Ishikawa (cell line): Measurements from ENCODE around the gene PAX2.

Experiments
- CEBPB ChIP-seq: IDR thresholded peaks from 2 replicates; pipeline ENCODE4 v1.6.1; 2012
- CREB1 ChIP-seq: IDR thresholded peaks from 2 replicates; pipeline ENCODE4 v1.6.1; 2012; ENCODE audit warnings: low read depth
- EGR1 ChIP-seq: IDR thresholded peaks from 2 replicates; pipeline ENCODE4 v1.6.1; 2012
- EP300 ChIP-seq: IDR thresholded peaks from 2 replicates; pipeline ENCODE4 v1.6.1; 2012; ENCODE audit warnings: borderline replicate concordance
- FOXM1 ChIP-seq: IDR thresholded peaks from 2 replicates; pipeline ENCODE4 v1.6.1; 2012; ENCODE audit warnings: low read depth, borderline replicate concordance
- MAX ChIP-seq: IDR thresholded peaks from 2 replicates; pipeline ENCODE4 v1.6.1; 2012
- NFIC ChIP-seq: IDR thresholded peaks from 2 replicates; pipeline ENCODE4 v1.6.1; 2012
- RAD21 ChIP-seq: IDR thresholded peaks from 2 replicates; pipeline ENCODE4 v1.6.1; 2012; ENCODE audit warnings: low read depth
- TAF1 ChIP-seq: IDR thresholded peaks from 2 replicates; pipeline ENCODE4 v1.6.1; 2012; ENCODE audit warnings: low read depth, mild to moderate bottlenecking
- TCF12 ChIP-seq: IDR thresholded peaks from 2 replicates; pipeline ENCODE4 v1.6.1; 2012; ENCODE audit warnings: low read depth
- TEAD4 ChIP-seq: IDR thresholded peaks from 2 replicates; pipeline ENCODE4 v1.6.1; 2012
- YY1 ChIP-seq: IDR thresholded peaks from 2 replicates; pipeline ENCODE4 v1.6.1; 2012; ENCODE audit warnings: low read depth
- ZBTB7A ChIP-seq: IDR thresholded peaks from 2 replicates; pipeline ENCODE4 v1.6.1; 2012; ENCODE audit warnings: low read depth
- TF ChIP-seq, protein P1 (sequence below): IDR thresholded peaks from 2 replicates; pipeline ENCODE4 v1.6.1; 2012; ENCODE audit warnings: low read depth, mild to moderate bottlenecking
- TF ChIP-seq, protein P2 (sequence below): IDR thresholded peaks from 2 replicates; pipeline ENCODE4 v1.6.1; 2012

The PAX2 gene

DNA sequence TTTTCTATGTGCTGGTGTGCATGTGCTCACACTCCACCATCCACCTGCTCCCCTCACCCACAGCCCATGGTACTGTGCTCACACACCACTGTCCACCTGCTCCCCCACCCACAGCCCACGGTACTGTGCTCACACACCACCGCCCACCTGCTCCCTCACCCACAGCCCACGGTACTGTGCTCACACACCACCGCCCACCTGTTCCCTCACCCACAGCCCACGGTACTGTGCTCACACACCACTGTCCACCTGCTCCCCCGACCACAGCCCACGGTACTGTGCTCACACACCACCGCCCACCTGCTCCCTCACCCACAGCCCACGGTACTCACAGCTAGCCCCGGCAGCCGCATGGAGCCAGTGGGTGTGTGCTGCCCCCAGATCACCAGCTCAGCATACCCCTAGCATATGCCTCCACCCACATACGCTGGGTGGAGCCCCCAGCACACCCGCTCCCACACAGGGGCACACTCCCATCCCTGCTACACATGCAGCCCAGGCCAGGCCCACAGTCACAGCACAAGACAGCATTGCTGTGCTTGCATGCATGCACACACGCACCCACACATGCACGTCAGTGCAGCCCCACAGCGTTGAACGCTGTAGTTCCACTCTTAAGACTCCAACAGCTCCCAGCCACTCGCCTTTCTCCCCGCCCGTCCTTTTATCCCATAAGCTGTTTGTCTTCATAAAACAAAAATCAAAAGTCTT is 62.0 kb downstream of the PAX2 start:
- no peak for TF ChIP-seq RAD21
- TF ChIP-seq TAF1 = no peak
- no peak for TF ChIP-seq EP300
- TF ChIP-seq TEAD4 = no peak
- TF ChIP-seq EGR1 = no peak
- no peak for TF ChIP-seq CREB1
- TF ChIP-seq, protein P1, sequence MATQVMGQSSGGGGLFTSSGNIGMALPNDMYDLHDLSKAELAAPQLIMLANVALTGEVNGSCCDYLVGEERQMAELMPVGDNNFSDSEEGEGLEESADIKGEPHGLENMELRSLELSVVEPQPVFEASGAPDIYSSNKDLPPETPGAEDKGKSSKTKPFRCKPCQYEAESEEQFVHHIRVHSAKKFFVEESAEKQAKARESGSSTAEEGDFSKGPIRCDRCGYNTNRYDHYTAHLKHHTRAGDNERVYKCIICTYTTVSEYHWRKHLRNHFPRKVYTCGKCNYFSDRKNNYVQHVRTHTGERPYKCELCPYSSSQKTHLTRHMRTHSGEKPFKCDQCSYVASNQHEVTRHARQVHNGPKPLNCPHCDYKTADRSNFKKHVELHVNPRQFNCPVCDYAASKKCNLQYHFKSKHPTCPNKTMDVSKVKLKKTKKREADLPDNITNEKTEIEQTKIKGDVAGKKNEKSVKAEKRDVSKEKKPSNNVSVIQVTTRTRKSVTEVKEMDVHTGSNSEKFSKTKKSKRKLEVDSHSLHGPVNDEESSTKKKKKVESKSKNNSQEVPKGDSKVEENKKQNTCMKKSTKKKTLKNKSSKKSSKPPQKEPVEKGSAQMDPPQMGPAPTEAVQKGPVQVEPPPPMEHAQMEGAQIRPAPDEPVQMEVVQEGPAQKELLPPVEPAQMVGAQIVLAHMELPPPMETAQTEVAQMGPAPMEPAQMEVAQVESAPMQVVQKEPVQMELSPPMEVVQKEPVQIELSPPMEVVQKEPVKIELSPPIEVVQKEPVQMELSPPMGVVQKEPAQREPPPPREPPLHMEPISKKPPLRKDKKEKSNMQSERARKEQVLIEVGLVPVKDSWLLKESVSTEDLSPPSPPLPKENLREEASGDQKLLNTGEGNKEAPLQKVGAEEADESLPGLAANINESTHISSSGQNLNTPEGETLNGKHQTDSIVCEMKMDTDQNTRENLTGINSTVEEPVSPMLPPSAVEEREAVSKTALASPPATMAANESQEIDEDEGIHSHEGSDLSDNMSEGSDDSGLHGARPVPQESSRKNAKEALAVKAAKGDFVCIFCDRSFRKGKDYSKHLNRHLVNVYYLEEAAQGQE = no peak
- TF ChIP-seq FOXM1 = no peak
- no peak for TF ChIP-seq NFIC

- TF ChIP-seq YY1 = no peak
- TF ChIP-seq EGR1 = no peak
- no peak for TF ChIP-seq CREB1
- TF ChIP-seq TCF12 = no peak
- TF ChIP-seq, protein P1 = no peak
- no peak for TF ChIP-seq MAX
- TF ChIP-seq, protein P2, sequence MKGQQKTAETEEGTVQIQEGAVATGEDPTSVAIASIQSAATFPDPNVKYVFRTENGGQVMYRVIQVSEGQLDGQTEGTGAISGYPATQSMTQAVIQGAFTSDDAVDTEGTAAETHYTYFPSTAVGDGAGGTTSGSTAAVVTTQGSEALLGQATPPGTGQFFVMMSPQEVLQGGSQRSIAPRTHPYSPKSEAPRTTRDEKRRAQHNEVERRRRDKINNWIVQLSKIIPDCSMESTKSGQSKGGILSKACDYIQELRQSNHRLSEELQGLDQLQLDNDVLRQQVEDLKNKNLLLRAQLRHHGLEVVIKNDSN = no peak
- no peak for TF ChIP-seq EP300
- no peak for TF ChIP-seq RAD21
Observed at GRCh38 chr10:100808876-100809275, 63.5 kb downstream of the PAX2 start.

GRCh38 chr10:100810091-100810834 is 64.9 kb downstream of the PAX2 start:
- TF ChIP-seq, protein P2 = no peak
- TF ChIP-seq ZBTB7A (no peak), EP300 (no peak), TAF1 (no peak), RAD21 (no peak), NFIC (no peak), FOXM1 (no peak), CREB1 (no peak), MAX (no peak), EGR1 (no peak), TEAD4 (no peak), TCF12 (no peak), CEBPB (no peak), YY1 (no peak)
- TF ChIP-seq, protein P1 = no peak

GRCh38 chr10:100810835-100811116 is 65.4 kb downstream of the PAX2 start:
- TF ChIP-seq, protein P2 = no peak
- TF ChIP-seq TCF12 = no peak
- TF ChIP-seq, protein P1 = no peak
- no peak for TF ChIP-seq EP300
- no peak for TF ChIP-seq TAF1
- no peak for TF ChIP-seq NFIC
- no peak for TF ChIP-seq EGR1
- TF ChIP-seq YY1 = no peak
- no peak for TF ChIP-seq CEBPB
- TF ChIP-seq TEAD4 = no peak
- TF ChIP-seq FOXM1 = no peak
